GM18870 (cell line): ENCODE measurements around the gene SLC25A41.

Experiments
- ATAC-seq: cut with Tn5 transposase; IDR thresholded peaks from one replicate; pipeline ENCODE4 v1.9.1; 2021; ENCODE audit warnings: moderate library complexity; ENCODE audit not compliant: unreplicated experiment

Gene SLC25A41

DNA sequence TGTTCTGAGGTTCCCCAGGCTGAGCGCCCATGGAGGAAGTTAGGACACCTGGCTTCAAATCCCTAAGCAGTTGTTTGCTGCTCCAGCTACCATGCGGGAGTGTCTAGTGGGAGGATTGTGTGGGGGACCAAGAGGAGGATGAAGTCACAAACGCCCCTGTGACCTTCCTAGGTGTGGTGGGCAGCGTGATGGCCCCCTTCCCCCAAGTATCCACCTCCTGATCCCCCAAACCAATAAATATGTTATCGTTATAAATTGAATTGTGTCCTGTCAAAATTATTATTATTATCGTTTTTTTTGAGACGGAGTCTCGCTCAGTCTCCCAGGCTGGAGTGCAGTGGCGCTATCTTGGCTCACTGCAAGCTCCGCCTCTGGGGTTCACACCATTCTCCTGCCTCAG lies at the start of gene SLC25A41:
Gene SLC25A41 (minus strand): TSS at position 101 of the 400 bp plus-strand sequence. CDS start 70 bp downstream, at position 31.
- ATAC-seq, result no peak

DNA sequence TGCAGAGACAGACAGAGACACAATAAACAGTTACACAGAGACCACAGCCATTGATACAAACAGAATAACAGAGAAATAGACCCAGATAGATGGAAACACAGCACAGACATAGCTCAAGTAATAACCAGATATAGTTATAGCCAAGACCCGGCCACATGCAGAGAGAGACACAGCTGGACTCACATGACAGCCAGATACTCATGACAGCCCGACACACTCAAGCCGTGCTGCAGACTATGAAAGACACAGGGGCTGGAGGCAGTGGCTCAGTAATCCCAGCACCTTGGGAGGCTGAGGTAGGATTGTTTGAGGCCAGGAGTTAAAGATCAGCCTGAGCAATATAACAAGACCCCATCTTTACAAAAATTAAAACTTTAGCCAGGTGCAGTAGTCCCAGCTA lies 49.7 kb upstream of the SLC25A41 start:
- ATAC-seq, result no peak

DNA sequence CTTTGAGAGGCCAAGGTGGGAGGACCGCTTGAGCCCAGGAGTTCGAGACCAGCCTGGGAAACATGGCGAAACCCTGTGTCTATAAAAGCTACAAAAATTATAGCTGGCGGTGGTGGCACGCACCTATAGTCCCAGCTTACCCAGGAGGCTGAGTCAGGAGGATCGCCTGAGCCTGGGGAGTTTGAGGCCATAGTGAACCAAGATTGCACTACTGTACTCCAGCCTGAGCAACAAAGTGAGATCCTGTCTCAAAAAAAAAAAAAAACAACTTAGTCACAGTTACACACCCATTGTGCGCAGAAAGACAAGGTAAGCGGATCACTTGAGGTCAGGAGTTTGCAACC lies 48.8 kb upstream of the SLC25A41 start:
- ATAC-seq, result no peak

DNA sequence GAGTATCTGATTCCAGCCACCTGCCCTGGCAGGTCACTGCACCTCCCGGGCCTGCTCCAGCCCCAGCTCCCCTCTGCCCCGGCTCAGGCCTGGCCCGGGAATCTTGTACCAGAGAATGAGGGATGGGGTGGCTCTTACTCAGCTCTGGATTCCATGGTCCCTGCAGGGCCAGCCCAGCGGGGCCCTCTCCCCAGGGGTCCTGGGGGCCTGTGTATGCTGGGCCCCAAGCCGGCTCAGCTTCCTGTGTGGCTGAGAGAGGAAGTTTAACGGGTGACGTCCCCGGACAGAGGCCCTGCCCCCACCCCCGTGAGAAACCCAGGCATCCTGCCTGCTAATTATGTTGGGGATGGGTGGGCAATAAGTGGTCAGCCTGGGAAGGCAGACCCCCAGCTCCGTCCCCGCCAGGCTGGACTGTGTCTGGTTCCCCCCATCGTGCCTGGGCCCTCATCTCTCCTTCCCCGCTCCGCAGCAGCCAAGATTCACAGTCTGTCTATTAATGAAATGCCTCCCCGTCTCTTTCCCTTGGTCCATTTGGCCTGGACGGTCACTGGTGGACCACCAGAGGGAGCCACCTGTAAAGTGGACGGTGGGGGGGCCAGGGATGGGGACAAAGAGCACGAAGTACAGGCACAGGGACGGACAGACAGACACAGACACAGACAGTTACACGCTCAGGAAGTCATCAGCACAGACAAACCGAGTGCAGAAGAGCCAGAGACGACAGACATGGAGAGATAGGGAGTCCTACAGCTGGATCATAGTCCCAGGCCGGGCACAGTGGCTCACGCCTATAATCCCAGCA lies 48.2 kb upstream of the SLC25A41 start, which contains the start of gene DENND1C:
Gene DENND1C (minus strand): TSS at position 247 of the 802 bp plus-strand sequence. CDS start 92 bp downstream, at position 155.
- ATAC-seq, result no peak

DNA sequence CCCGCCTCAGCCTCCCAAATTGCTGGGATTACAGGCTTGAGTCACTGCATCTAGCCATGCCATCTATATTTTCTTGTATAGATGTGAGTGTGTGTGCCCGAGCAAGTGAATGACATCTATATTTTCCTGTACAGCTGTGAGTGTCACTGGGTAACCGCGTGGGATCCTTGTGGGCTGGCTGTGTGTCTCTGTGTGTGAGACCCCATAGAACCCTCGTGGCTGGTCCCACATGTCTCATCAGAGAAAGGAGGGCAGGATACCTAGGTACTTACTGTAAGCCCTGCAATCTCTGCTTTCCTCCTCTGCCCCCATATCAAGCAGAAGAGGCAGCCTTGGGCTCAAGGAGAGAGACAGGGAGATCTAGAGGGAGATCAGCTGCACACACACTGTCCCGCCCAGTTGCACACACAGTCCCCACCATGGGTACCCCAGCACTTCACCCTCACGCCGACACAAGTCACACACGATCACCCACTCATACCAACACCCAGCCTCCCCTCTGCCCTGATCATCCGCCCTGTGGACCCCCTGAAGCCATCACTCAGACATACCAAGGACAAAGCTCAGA lies 47.4 kb upstream of the SLC25A41 start:
- no peak for ATAC-seq

DNA sequence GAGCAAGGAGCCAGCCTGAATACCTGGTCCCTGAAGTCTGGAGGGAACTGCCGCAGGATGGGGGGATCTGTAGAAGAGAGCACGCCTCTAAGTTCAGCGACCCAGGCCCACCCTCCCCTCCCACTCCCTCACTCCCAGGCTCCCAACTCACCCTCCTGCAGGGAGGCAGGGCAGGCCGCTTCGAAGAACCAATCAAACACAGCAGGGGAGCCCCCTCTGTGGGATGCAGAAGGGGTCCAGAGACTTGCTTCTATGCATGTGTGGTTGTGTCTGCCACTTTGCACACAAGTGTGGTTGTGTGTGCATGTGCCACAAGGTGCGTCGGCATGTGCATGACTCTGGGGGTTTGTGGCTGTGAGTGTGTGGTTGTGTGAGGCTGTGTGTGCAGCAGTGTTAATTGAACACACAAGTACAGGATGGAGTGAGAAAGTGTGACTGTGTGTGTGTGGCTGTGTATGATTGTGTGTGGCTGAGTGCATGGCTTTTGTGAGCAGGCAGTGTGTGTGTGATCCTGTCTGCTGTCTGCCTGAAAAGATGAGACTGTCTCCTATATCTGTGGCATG lies 46.4 kb upstream of the SLC25A41 start:
- ATAC-seq, result no peak

DNA sequence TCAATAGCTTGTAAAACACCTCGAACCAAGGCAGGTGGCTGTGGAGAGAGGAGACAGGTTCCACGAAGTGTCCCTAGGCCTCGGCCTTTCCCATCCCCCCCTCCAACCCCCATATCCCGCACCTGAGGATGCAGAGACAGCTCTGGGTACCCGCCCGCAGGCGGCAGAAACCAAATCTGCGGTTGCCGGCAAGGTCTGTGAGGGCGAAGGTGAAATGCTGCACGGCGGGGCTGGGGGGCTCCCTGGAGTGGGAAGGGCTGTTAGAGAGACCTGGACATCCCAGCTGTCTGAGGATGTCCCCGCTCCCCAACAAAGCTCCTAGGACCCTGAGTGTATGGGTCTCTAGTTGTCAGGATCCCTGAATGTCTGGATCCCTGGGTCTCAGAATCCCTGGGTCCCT lies 45.3 kb upstream of the SLC25A41 start:
- no peak for ATAC-seq

DNA sequence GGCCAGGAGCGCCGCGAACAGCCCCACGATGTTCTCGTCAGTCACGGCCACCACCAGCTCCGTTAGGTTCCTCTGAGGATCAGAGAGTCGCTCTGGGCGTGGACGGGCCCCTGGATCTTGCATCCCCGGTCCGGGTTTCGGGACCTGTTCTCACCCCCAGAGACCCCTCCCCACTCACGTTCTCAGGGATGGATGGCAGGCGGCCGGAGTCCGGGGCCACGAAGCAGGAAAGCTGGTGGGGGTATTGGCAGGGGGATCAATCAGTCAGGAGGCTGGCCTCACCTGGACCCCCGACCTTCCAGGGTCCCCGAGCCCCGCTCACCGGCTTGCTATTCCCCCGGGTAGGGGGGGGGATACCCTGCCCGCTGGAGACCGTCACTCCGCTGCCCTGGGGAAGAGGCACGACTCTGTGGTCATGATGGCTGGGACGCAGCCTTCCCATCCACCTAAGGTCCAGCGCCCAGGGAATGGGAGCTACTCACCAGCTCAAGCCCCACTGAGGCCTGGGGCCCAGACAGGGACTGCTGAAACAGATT lies 43.4 kb upstream of the SLC25A41 start:
- no peak for ATAC-seq

DNA sequence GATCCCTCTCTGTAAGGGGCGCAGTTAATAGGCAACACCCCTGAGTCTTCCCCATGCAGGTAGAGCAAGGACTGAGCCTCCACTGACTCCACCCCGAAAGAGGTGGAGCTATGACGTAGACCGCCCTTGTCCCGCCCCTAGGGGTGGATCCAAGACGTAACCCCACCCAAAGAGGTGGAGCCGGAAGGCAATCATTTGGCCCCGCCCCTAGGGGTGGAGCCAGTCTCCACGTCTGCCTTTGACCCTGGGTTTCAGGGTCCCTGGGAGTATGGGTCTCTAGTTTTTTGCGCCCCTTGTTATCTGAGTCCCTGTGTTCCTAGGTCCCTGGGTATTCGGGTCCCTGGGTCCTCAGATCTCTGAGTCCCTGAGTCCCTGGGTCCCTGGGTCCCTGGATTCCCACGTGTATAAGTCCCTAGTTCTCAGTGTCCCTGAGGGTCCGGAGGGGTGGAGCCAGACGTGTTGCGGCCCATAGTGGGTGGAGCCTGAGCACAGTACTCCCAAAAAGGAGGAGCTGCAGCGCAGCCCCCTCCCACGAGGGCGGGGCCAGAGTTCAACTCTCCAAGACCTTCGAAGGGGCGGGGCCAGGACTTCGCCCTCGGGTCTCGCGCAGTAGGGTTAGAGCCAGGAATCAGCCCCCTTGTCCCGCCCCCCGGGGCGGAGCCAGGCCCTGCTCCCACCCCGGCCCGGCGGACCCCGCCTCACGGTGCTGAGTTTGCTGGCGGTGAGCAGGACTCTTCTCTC lies 42.8 kb upstream of the SLC25A41 start:
- no peak for ATAC-seq

DNA sequence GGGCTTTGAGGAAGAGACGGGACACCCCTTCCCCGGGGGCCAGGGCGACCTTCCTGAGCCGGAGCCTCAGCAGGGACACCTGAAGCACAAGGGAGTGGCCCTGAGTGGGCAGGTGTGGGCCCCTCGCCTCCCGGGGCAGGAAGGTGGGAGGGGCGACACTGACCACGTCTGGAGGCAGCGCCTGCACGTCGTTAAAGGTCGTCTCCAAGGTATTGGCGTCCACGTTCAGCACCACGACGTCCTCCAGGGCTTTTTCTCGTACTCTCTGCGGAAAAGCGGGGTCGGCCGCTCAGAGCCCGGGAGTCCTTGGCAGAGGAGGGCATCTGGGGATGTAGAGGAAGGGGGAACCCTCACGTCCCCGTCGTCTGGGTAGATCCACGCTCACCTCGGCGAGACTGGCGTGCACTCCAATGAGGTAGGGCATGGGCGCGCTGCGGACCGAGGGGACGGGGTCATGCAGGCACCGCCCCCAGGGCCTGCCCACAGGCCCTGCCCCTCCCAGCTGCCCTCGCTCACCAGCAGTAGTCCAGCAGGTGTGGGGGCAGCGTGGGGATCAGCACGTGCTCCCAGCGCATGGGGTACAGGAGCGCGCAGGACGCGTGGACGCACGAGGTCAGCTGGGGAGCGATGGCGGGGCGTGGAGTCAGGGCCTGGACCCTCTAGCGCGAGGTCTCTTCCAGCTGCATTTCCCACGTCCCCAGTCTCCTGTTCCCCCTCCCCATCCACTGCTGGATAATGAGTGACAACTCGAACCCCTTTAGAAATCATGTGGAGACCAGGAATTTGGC lies 42.0 kb upstream of the SLC25A41 start:
- ATAC-seq, result no peak

DNA sequence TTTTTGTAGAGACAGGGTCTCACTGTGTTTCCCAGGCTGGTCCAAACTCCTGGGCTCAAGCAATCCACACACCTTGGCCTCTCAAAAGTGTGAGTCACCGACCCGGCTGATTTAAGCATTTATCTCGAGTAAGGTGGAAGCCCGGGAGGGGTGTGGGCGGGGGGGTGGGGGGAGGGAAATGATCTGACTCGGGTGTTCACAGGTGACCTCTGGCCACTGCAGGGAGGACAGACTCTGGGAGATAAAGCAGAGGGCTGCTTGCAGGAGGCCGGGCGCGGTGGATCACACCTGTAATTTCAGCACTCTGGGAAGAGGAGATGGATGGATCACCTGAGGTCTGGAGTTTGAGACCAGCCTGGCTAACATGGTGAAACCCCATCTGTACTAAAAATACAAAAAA lies 40.1 kb upstream of the SLC25A41 start:
- ATAC-seq, result no peak

DNA sequence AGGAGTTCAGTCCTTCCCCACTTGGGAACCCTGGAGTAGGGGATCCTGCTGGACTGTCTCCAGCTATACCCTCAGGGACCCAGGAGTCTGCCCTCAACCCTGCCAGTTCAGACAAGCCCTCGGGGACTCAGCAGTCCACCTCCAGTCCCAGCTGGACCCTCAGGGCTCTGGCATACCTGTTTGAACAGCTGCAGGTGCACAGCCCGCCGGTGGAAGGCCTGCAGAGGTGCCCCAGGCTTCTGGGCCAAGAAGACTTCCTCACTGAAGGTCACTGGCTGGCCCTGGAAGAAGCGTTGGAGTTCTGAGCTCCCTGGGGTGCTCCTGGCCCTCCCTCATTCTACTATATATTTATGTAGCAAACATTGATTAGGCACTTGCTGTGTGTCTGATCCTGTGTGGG lies 39.1 kb upstream of the SLC25A41 start:
- no peak for ATAC-seq

DNA sequence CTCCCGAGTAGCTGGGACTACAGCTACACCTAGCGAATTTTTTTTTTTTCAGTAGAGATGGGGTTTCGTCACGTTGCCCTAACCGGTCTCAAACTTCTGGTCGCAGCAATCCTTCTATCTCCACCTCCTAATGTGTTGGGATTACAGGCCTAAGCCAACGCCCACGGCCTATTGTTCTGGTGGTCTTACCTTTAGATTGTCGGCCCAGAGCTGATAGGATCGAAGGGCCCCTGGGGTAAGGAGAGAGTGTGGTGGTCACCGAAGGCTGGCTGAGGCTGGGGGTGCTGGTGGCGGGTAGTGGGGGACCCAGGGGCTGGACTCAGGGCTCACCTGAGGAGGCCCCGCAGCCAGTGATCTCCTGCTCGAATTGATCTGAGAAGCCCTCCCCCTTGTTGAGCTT lies 37.5 kb upstream of the SLC25A41 start:
- ATAC-seq, result no peak

DNA sequence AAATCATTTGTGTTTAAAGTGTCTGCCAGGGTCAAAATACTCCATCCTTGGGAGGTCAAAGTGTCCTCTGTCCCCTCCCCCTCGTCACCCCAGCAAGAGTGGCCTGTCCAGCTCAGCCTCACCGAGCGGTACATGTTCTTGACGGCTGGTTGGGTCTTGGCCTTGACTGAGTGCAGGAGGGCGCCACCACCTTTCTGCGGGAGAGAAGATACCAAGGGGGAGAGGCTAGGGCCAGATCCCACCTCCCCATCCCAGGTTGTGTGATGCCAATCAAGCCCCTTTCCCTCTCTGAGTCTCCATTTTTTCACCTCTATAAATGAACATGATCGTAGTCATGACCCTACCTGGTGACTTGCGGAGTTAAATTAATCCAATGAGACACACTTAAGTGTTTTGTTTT lies 36.6 kb upstream of the SLC25A41 start:
- no peak for ATAC-seq

DNA sequence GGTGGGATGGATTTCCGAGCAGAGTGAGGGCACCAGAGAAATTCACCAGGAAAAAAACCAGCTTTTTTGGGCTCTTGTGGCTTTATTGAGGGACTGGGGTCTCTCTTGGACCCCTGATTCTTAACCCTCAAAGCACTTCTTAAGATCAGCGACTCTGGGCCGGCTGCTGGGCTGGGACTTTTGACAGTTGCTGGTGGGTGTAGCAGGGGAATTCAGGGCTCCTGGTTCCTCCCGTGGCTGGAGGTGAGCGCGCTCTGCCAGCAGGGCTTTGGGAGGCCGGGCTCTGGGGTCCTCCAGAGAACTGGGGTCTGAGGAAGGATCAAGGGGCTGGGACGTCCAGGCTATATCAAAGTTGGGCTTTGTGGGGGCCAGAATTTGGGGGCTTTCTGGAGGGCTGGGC lies 33.8 kb upstream of the SLC25A41 start:
- ATAC-seq, result no peak

DNA sequence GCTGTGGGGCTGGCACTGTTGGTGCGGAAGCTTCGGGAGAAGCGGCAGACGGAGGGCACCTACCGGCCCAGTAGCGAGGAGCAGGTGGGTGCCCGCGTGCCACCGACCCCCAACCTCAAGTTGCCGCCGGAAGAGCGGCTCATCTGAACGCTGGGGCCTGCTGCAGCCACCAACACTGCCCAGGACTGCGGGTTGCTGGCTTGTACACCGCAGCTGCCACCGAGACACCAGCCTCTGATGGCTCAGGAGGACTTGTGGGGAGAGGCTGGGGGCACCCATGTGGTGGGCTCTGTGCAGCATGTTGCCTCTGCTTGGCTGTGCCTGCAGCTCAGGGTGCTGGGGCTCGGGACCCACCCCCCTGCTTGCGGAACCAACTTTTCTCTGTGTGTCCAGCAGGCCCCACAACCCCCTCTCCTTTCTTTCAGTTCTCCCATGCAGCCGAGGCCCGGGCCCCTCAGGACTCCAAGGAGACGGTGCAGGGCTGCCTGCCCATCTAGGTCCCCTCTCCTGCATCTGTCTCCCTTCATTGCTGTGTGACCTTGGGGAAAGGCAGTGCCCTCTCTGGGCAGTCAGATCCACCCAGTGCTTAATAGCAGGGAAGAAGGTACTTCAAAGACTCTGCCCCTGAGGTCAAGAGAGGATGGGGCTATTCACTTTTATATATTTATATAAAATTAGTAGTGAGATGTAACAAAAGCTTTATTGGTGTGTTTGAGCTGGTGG lies 33.1 kb upstream of the SLC25A41 start:
- ATAC-seq, result no peak

DNA sequence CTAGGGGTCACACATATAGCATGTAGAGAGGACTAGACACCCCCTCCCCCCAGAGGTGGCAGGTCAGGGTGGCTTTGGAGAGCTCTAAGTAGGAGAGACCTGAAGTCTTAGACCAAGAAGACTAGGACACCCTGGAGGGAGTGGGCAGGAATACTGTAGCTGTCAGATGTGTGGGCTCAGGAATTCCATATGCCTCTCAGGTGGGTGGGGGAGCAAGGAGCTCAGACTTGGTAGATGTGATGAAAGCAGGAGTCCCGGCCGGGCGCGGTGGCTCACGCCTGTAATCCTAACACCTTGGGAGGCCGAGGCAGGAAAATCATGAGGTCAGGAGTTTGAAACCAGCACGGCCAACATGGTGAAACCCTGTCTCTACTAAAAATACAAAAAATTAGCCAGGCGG lies 32.1 kb upstream of the SLC25A41 start:
- ATAC-seq, result no peak

DNA sequence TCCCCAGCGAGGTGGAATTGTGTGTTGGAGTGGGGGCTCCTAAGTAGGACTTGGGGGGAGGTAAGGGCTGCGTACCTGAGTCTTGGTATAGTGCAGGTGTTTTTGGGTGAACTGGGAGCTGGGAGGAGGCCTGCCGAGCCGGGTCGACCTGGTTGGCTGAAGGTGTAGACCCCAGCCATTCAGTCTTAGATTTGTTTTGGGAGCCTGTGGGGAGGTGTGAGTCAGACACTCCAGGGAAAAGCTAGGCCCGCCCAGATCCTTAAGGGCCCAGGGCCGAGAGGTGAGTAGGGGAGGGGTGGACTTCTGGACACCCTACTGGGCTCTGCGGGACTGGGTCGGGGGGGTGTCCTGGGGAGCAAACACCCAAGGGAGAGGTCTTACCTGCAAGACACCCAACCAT lies 31.4 kb upstream of the SLC25A41 start:
- no peak for ATAC-seq

DNA sequence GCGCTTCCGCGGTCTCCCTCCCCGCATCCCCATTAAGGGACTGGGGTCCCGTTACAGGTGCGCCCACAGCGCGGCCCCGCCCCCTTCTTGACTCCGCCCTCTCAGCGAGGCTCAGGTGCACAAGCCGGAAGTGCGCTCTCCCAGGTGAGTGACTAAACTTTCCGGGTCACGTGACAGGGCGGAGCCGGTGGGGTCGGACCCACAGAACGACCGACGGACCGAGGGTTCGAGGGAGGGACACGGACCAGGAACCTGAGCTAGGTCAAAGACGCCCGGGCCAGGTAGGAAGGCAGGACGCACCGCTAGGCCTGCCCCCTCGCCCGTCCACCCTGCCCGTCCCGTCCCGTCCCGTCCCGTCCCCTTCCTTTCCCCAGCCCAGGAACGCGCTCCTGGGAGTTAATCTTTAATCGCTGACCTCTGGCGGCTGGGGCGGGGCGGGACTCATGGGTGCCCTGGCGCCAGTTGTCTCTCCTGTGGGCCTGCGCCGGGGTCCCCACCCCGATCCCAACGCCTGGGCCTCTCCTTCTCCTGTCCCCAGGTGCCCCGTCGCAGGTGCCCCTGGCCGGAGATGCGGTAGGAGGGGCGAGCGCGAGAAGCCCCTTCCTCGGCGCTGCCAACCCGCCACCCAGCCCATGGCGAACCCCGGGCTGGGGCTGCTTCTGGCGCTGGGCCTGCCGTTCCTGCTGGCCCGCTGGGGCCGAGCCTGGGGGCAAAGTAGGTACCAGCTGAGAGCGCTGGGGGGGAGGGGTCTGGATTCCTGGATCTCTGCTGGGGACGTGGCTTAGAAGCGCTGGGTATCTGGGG lies 30.7 kb upstream of the SLC25A41 start, which contains the start of gene CRB3:
Gene CRB3 (plus strand): TSS at position 202 of the 804 bp plus-strand sequence. CDS start 431 bp downstream, at position 633.
- no peak for ATAC-seq
